DLD1 (cell line): Measurements from ENCODE around the gene CACNA2D3.

Experiments used
- in situ Hi-C: cut with HindIII; loops from 2 replicates; pipeline ENCODE4 v1.10.0; 2017; ENCODE audit warnings: low sequenced_read_pairs

CACNA2D3 gene

DNA sequence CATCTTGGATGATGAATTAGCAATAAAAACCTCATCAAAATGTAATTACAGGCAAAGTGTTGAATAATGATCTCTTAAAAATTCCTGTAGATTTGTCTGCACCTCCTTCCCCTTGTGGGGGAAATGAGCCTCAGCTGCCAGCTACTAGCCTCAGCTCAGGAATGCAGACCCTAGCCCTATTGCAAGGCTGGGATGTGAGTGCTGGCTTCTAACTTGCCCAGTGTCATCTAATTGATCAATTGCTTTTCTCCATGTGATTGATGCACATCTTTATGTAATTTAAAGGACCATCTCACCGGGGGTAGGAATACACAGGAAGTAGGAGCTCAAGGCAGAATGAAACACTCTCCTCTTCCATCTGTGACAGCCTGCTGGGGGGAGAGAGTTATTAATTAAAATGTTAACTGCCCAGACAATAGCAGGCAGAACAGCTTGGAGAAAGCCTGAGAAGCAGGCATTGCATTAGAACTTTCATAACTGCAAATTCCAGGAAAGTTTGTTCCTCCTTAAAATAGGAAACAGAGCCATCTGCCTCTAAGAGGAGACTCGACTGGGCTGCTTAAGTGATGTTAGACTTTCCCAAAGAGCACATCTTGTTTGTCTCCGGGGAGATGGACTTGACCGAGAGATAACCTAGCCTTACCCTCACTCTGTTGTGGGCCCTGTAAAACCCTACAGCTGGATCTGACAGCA is 735.9 kb downstream of the CACNA2D3 start:
- in situ Hi-C loops = no loop called here

DNA sequence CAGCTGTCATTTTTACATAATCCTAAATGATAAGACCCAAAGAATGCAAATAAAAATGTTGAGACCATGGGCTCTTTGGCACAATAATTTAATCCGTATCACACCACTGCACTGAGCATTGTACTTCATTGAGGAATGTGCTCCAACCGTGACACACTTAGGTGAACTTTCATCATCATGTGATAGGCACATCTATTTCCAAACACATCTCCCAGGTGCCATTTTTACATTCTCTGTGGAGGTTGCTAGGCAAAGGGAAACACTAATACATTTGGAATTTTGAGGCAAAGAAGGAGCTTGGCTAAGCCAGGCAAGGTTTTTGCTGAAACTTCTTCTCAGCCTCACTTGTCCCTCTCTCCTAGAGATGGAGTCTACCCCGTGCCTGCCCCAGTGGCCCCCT is 736.8 kb downstream of the CACNA2D3 start:
- in situ Hi-C loops = no loop called here

DNA sequence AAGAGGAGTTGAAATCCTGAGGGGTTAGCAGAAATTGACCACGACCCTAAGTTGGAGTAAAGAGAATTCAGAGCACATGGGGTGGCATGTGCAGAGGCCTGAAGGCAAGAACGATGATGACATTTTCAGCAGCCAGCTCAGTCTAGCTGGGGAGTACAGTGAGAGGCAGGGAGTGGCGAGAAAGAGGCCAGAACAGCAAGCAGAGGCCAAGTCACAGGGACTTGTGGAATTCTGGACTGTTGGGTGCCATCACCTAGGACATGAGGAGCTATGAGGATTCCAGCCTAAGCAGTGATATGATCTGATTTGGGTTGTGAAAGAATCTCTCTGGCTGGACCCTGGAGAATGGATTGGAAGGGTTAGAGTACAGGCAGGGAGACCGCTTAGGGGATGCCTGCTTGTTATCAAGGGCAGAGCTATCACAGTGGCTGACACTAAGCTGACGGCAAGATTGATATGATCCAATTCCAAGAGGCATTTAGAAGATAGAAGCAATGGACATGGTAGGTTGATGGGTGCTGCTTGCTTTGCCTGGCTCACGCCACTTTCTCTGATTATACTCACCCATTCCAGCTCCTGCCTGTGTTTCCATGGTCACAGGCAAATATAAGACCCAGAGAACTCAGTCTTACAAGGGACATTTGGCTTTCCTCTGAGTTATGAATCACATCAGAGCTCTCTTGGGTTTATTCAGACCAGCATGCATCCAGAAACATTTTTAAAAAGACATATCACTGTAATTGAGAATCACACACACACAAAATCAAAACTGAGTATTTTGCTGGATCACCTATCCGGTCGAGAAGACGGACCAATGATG is 739.1 kb downstream of the CACNA2D3 start:
- in situ Hi-C loops = no loop called here

DNA sequence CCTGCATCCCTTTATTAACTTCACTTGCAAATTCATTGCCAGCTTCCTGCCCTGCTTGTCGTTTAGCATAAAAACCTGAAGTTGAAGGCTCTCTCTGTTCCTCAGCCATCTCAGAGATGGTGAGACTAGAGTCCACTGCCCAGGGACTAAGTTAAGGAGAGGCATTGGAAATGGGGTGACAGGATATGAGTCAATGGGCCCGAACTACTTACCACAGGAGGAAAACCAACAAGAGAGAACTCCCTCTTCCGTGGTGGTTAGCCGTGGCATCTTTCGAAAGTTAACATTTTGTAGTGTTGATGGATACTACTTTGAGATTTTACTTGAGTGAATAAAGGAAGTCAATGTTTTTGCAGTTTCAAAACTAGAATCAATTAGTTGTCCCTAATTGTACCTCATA is 740.2 kb downstream of the CACNA2D3 start:
- in situ Hi-C loops = no loop called here

DNA sequence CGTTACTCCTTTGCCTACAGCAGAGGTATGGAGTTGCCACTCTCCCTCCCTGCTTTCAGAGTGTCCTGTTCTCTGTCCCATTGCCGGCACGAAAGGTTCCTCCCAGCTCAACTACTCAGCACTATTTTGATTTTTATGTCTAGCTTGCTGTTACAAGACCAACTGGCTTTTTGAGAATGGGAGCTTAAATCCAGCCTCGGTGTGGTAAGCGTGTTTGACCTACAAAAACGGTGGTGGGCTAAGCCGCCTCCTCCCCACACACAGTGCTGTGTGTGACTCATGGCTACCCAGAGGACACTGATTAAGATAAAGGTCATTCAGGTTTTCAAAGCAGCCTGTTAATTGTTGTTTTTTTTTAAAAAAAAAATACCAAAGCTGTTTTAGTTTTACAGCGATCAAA is 741.0 kb downstream of the CACNA2D3 start:
- in situ Hi-C loops = no loop called here

DNA sequence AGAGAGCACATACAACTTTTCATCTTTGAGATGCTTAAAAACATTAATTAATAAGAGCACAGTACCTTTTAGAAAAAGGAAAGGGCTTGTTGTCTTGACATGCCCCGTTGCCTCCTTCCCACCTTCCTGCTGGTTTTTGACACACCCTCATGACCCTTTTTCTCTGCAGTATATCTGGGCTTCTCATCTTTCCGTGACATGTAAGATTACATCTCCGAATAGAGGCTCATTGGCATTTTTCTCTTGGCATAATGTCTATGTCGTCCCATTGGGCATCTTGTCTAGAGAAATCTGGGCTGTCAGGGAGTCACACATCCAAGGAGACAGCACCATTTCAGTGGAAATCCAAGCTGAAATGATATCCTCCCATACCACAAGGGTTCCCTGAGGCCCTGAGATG is 741.4 kb downstream of the CACNA2D3 start:
- in situ Hi-C loops = no loop called here

DNA sequence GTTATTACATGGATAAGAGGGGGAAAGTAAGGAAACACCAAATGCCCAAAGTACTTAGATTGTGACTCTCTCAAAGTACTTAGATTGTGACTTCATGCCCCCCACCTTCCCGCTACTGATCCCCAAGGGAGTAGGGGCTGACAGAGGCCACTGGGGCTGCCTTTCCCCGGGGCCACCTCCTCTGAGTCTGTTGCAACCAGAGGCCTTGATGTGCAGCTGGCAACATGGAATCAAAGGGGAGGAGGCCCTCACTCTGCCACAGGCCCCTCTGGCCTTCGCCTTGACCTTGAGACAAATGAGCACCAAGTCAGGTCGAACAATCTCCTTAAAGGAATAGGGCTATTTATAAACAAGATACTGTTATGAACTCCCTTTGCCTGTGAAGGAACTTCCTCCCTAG is 743.0 kb downstream of the CACNA2D3 start:
- in situ Hi-C loops = no loop called here

DNA sequence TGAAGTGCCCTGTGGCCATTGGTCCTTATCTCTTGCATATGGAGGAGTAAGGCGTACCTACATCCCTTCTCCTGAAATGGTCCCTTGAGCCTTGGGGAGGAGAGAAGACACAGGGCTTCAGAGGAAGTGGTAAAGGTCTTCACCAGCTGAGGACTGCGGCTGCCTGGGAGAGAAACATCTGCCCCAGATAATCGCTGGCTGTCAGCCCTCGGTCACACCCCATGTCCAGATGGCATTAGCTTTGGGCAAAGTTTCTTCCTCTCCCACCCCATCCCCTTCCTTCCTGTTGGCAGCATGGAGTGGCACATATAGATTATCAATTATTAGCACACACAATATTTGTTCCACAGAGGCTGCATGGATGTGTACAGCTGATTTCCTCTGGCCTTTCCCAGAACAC is 743.9 kb downstream of the CACNA2D3 start:
- in situ Hi-C loops = no loop called here

DNA sequence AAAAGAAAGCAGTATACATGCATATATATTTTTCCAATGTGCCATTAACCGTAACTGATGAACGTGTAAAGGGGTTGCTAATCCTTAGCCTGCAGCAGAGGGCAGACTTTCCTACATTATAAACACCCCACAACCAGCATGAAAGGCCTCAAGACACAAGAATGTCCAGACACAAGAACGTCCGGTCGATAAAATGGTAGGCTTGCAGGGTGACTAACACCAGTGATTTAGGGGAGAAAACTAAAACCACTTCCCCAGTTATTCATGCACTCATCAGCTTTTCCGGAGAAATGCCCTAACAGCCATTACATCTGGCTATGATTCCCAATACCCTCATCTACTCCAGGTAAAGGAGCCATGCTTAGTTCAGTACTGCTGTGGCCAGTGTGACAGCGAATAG is 748.1 kb downstream of the CACNA2D3 start:
- in situ Hi-C loops = no loop called here

DNA sequence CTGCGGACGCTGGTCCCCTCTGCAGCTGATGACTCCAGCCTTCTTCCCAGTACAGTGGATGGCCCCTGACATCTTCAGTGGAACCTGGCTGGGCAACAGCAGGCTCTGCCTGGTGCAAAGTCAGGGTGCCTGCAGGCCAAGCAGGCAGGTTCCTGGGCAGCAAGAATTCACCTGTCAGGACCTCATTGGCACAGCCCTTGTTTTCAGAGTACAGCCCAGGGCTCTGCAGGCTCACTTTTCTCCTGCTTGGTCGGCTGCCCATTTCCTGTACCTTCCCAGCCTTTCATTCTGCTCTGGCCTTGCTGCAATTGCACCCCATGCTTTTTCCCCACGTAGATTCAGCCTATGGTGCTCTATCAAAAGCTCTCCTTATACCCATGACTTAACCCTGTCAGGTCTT is 749.5 kb downstream of the CACNA2D3 start:
- in situ Hi-C loops = no loop called here

DNA sequence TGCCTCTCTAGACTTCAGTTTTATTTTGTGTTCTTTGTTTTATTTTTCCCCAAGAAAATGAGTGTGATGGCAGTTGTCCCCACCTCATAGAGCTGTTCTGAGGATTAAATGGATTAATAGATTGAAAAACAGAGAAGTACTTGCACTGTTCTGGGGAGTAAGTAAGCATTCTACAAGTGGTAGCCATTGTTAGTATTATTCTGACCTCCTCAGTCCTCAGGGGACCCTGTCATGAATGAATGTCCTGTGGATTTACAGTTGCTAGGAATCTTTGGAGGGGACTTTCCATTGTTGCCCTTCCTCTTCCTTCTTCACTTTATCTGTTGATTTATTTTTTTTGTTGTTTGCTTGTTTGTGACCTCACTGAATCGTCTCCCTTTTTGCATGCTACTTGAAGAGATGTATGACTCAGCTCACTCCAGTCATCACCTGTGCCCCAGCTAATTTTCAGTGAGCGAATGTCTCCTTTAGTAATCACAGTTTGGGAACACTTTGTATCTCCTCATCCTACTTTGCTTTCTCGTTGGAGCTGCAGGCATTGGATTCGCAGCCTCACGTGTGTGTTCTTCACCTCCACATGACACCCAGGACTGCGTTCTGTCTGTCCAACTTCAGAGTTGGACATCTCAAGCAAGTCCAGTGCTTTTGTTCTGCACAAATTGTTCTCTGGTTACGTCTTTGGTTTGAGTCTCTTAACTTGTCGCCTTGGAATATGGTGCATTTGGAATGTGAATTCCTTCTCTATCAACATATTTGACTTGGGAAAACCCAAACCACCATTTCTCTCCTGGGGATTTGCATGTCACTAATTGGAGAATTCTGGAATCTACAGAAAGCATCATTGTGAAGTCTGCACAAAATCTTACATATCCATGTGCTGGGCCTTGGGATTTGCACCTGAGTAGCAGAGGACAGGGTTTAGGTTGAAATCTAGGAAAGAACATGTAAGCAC is 751.0 kb downstream of the CACNA2D3 start:
- in situ Hi-C loops = no loop called here

DNA sequence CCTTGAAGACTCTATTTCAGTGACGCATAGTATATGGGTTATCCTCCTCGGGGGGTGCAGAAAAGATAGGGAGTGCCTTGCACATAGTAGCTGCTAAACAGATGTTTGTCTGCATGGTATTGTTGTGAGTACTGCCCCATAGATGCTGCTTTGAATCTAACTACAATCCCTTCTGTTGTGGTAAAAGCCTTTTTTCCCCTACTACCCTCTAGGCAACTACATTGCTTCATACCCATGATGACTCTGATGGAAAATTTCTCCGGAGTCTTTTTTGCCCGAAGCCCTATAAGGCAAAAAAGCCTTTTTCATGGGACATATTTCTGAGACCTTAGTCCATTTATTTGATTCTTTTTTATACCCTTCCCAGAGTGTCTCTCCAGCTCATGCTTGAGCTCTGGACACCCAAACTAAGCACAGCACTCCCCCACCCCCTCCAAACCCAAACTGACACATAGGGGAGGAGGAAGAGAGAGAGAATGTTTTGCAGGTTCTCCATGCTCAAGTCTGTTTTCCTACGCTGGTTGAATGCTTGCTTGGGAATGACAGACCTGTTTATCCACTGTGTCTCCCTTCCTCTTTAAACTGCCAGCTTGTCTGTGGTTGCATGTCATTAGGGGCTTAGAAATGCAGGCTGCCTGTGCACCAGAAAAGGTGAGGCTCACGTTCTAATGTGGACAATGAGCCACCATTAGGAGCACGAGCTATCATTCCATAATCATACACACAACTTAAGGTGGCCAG is 752.6 kb downstream of the CACNA2D3 start:
- in situ Hi-C loops = no loop called here

DNA sequence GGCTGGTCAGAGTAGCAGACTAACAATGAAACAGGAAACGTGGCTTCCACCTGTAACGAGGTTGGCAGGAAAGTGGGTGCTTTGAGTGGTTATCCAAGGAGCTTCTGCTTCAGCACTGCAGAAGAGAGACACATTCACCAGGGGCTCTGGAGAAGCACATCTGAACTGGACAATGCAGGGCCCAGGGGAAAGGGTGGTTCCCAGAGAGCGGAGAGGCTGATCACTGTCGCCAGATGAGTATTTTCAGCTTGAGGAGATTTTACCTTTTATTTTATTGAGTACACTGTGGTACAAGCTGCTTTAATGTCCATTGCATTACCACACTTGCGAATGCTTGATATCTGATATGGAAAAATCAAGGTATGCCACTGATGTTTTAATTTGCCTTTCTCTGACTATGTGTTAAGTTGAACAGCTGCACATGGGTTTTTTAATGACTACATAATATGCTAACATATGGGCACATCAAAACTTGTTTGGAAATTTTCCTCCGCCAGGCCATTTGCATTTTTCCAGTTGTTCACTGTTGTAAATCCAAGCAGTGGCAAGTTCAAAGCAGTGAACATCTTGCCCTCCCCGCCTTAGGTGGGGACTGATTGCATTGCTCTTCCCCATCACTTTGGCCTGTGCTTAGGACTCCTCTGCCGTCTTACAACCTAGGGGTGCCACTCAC is 753.4 kb downstream of the CACNA2D3 start:
- in situ Hi-C loops = no loop called here

DNA sequence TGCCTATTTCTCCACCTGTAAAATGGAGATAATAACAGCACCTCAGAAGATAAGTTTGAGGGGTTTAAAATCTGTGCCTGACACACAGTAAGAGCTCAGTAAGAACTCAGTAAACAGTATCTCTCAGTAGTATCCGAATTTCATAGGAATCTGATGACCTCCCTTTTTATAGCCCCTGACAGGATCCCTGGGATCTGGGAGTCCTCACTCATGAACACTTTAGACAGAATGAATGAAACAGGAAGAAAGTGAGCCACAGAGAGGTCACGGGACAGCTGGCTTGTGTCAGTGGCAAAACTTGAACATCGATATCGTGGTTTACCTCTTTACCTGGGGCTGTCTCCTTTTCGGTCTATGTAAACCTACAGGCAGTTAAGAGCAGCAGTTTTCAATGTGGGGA is 754.3 kb downstream of the CACNA2D3 start:
- in situ Hi-C loops = no loop called here

DNA sequence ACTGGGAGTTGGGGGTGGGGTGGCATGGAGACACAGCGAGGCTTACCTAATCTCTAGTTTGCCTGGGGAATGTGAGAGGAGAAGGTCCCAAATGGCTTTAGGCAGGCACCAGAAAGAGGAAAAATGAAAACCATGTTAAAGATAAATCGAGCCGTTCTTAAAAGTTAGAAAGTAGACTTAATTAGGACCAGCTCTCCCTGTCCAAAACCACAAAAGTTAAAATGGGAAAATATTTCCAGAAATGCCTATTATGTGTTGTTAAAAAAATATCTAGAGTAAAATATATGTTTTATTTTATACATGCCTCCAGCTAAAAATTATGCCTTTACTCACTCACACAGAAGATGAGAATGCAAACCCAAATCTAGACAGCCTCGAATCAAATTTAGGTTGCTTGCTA is 755.4 kb downstream of the CACNA2D3 start:
- in situ Hi-C loops = no loop called here

DNA sequence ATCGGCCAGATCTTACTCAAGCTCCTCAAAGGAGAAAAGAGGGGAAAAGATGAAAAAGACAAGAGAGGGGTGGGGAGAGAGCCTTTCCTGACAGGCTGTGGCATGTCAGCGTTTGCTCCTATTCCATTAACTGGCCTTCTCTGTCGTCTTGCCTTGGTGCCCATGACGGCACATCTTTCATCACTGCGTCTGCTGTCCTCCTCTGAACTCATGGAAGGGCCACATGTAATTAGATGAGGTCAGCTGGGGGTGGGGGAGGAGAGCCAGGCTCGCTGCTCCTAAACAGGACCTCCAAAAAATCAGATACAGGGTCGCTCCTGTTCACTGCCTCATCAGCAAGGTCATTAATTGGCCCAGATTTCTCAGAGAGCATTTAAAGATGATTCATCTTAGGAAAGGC is 755.8 kb downstream of the CACNA2D3 start:
- in situ Hi-C loops = no loop called here

DNA sequence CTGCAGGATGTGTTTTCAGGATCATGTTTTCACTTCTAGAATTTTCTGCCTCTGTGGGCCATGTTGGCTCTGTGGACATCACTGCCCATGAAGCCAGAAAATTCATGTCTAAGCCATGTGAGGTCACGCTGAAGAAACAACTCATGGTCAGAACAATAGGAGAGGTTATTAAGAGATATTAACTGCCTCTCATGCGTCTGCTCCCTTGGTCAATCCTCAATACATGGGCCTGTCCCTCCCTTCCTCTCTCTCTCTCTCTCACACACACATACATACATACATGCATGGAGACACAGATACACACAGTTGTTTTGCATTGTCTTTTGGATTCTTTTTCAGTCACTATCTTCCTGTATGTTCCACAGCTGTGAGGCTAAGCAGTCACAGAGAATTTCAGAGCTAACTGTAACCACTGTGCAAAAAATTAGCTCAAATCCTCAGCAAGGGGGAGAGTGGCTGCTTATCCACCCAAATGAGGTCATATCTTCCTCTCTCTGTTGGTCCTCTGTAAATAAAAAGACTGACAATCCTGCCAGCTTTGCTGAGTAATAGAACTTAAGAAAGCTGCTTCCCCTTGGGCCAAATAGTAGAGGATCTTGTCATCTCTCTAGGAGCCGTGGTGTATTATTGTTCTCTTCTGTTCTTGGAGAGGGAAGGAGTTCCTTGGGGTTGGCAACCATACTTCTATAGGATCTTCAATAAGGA is 759.9 kb downstream of the CACNA2D3 start:
- in situ Hi-C loops = no loop called here

DNA sequence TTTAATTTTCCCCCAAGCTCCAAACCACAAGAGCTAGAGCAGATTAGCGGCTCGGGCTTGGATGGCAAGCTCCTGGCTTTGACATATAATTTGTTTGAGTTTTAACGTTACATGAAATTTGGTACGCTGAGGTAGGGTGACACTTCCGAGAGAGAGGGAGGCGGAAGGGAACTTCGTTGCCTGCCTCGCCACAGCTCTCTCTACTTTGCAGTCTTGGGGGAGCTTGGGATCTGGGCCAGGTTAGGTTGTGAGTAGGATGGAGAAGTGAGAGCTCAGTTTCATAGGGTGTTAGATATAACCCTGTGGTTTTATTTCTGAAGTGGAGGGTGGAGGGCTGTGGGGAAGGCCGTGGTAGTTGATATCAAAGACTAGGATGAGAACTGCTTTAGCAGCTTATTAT is 765.8 kb downstream of the CACNA2D3 start:
- in situ Hi-C loops = no loop called here

DNA sequence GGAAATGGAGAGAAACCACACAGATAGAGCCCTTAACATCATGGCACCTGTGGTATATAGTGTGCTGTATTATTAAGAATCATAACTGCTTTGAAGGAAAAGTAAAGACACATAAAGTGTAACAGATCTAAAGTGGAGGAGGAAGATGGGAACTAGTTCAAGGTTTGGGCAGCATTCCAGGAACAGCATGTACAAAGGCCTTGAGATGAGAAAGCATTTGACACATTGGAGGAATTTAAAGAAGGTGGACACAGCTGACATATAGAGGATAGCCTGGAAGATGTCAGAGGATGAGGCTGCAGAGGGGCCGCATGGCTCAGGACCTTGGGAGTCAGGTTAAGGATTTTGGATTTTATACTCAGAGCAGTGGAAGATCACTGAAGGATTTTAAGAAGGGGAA is 766.5 kb downstream of the CACNA2D3 start:
- in situ Hi-C loops = no loop called here

DNA sequence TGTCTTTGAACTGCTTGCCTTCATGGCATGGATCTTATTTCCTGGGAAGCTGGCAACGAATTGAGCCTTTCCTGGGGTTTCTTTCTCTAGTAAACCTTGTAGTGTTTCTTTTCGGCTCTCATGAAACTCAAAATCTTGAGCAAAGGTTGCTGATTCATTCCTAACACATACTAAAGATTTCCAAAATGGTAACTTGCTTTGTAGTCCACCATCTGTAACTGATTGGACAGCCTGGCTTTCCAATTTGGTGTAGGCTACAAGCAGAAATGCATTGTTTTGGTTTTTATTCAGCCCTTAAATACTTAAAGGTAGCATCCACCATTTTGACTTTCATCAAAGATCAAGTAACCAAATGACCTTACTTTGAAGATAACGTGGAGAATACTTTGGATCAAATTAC is 767.4 kb downstream of the CACNA2D3 start:
- in situ Hi-C loops = no loop called here
